ENCODE results near the gene SP3. TPM values are rescaled to one million over a fixed set of nuclear protein-coding genes. Genes with fewer than 3 reads are reported as not detected.

Gene SP3
- polyA plus RNA-seq, 3 donors, result 44.8 to 66.2 (median 54.2) TPM

GRCh38 chr2:173985605-173985992 lies 20.4 kb upstream of the SP3 start:
- no peaks in the 10 kb centered on the region for H3K27me3 ChIP-seq (ENCODE audit: control insufficient read depth in 2 of 2, insufficient read depth in 2 of 2, low read length in 2 of 2)
- no CpG with 5 or more reads among the region's 1 CpG for WGBS (ENCODE audit: insufficient coverage)
- peak overlapping the region; percentile 7 for H2AFZ ChIP-seq (ENCODE audit: insufficient read depth, low read depth, low read length, poor library complexity, severe bottlenecking)
- H3K4me2 ChIP-seq (replicated peaks; ENCODE audit: extremely low read depth, low read length, poor library complexity, severe bottlenecking), result no peak overlapping the region
- Mint-ChIP-seq H3K4me1 (peaks cover 31% of the 10 kb centered on the region), H3K9me3 (peaks cover 0 to 2% (median 0%) of the 10 kb centered on the region in 7 donors), H3K27ac (peak overlapping the region in 2 of 7 donors; percentile 15 to 35), H3K27me3 (ENCODE audit: low read depth in 3 of 3) (peaks cover 0 to 3% (median 1%) of the 10 kb centered on the region in 3 donors), H3K36me3 (peaks cover 5% of the 10 kb centered on the region in 2 donors), H3K4me3 (no peak overlapping the region)
- H3K9me3 ChIP-seq (replicated peaks in 1 of 2; ENCODE audit: control insufficient read depth in 1 of 2, insufficient read depth in 1 of 2, low read length in 2 of 2), result no peaks in the 10 kb centered on the region
- no peaks in the 10 kb centered on the region for H3K79me2 ChIP-seq (ENCODE audit: insufficient read depth, low read length)
- H4K20me1 ChIP-seq (ENCODE audit: insufficient read depth, low read length), result no peaks in the 10 kb centered on the region
- intact Hi-C loops (cut with micrococcal nuclease), result no loop called here
- no peak for TF ChIP-seq CTCF (IDR thresholded peaks at IDR 0.05)
- H3K27ac ChIP-seq (ENCODE audit: low read depth in 1 of 2, low read length in 2 of 2), result no peak overlapping the region
- no peak overlapping the region for H3K9ac ChIP-seq (ENCODE audit: insufficient read depth, low read length, poor library complexity, severe bottlenecking)
- no peak for DNase-seq
- no peak overlapping the region for H3K4me3 ChIP-seq (replicated peaks in 1 of 3; ENCODE audit: low read depth in 2 of 3, low read length in 3 of 3)
- H3K4me1 ChIP-seq (ENCODE audit: control insufficient read depth in 1 of 2, insufficient read depth in 2 of 2, low read length in 2 of 2), result peaks cover 17 to 18% of the 10 kb centered on the region in 2 donors
- H3K36me3 ChIP-seq (replicated peaks in 1 of 2; ENCODE audit: control insufficient read depth in 1 of 2, insufficient read depth in 2 of 2, low read length in 2 of 2), result no peaks in the 10 kb centered on the region

GRCh38 chr2:173984866-173985604 lies 19.9 kb upstream of the SP3 start:
- no peaks in the 10 kb centered on the region for H3K9me3 Mint-ChIP-seq
- peak overlapping the region in 1 of 7 donors; percentile 35 for H3K27ac Mint-ChIP-seq
- Histone ChIP-seq H2AFZ (ENCODE audit: insufficient read depth, low read depth, low read length, poor library complexity, severe bottlenecking) (peak overlapping the region; percentile 7), H3K4me2 (replicated peaks; ENCODE audit: extremely low read depth, low read length, poor library complexity, severe bottlenecking) (no peak overlapping the region), H3K9me3 (replicated peaks in 1 of 2; ENCODE audit: control insufficient read depth in 1 of 2, insufficient read depth in 1 of 2, low read length in 2 of 2) (no peaks in the 10 kb centered on the region), H3K9ac (ENCODE audit: insufficient read depth, low read length, poor library complexity, severe bottlenecking) (no peak overlapping the region), H3K4me3 (replicated peaks in 1 of 3; ENCODE audit: low read depth in 2 of 3, low read length in 3 of 3) (no peak overlapping the region), H3K79me2 (ENCODE audit: insufficient read depth, low read length) (no peaks in the 10 kb centered on the region), H4K20me1 (ENCODE audit: insufficient read depth, low read length) (no peaks in the 10 kb centered on the region), H3K27ac (ENCODE audit: low read depth in 1 of 2, low read length in 2 of 2) (no peak overlapping the region), H3K27me3 (ENCODE audit: control insufficient read depth in 2 of 2, insufficient read depth in 2 of 2, low read length in 2 of 2) (no peaks in the 10 kb centered on the region), H3K36me3 (replicated peaks in 1 of 2; ENCODE audit: control insufficient read depth in 1 of 2, insufficient read depth in 2 of 2, low read length in 2 of 2) (no peaks in the 10 kb centered on the region), H3K4me1 (ENCODE audit: control insufficient read depth in 1 of 2, insufficient read depth in 2 of 2, low read length in 2 of 2) (peaks cover 17 to 18% of the 10 kb centered on the region in 2 donors)
- H3K4me1 Mint-ChIP-seq, result peaks cover 28% of the 10 kb centered on the region
- H3K4me3 Mint-ChIP-seq, result no peak overlapping the region
- 100% methylated on average over 1 of the region's 9 CpGs for WGBS (ENCODE audit: insufficient coverage)
- H3K36me3 Mint-ChIP-seq, result peaks cover 5% of the 10 kb centered on the region in 2 donors
- TF ChIP-seq CTCF (IDR thresholded peaks at IDR 0.05), result no peak
- intact Hi-C loops (cut with micrococcal nuclease), result no loop called here
- H3K27me3 Mint-ChIP-seq (ENCODE audit: low read depth in 3 of 3), result peaks cover 0 to 3% (median 1%) of the 10 kb centered on the region in 3 donors
- DNase-seq, result no peak

All from CD14-positive monocyte (primary cell).